GM12878 (cell line): ENCODE results near the gene RIPPLY1.

Experiments
- CTCF ChIP-seq, 3 experiments: IDR thresholded peaks in 2 of 3; conservative IDR thresholded peaks in 1 of 3; 2 replicates each; pipeline ENCODE4 v1.5.1; 2011; ENCODE audit warnings: low read depth in 3 of 3, low read length in 3 of 3, mild to moderate bottlenecking in 3 of 3, control low read depth in 2 of 3, moderate library complexity in 2 of 3, inconsistent platforms in 1 of 3, mixed read lengths in 1 of 3; ENCODE audit not compliant: control insufficient read depth in 2 of 3, insufficient read depth in 1 of 3; ENCODE audit errors: extremely low read depth in 1 of 3
- EP300 ChIP-seq, 2 experiments: fragments of 150-350 bp in 1 of 2; IDR thresholded peaks; 2 replicates each; pipeline ENCODE4 v1.6.1; 2011 to 2012; ENCODE audit warnings: low read depth in 2 of 2, low read length in 2 of 2, borderline replicate concordance in 1 of 2, improper control_type of control experiment in 1 of 2, inconsistent platforms in 1 of 2; ENCODE audit not compliant: control insufficient read depth in 1 of 2
- FOXK2 ChIP-seq: fragments of 450-650 bp; IDR thresholded peaks from 2 replicates; pipeline ENCODE4 v1.6.1; 2017; ENCODE audit warnings: mild to moderate bottlenecking, moderate library complexity
- HDAC2 ChIP-seq: fragments of 200-600 bp; sonication (generic); IDR thresholded peaks from 2 replicates; pipeline ENCODE4 v1.6.1; 2017
- PAX5 ChIP-seq: IDR thresholded peaks from 2 replicates; pipeline ENCODE4 v1.6.1; 2011; ENCODE audit warnings: low read depth, low read length, borderline replicate concordance
- POLR2A ChIP-seq: IDR thresholded peaks from 2 replicates; pipeline ENCODE4 v1.6.1; 2011; ENCODE audit warnings: low read depth, mild to moderate bottlenecking, low read length
- POLR2AphosphoS5 ChIP-seq: IDR thresholded peaks from 2 replicates; pipeline ENCODE4 v1.6.1; 2011; ENCODE audit warnings: mild to moderate bottlenecking, low read length, inconsistent platforms
- TF ChIP-seq, protein P1 (sequence below): fragments of 450-650 bp; formaldehyde crosslinking; IDR thresholded peaks from 2 replicates; pipeline ENCODE4 v1.4.0; 2020; ENCODE audit warnings: mild to moderate bottlenecking, moderate library complexity

DNA sequence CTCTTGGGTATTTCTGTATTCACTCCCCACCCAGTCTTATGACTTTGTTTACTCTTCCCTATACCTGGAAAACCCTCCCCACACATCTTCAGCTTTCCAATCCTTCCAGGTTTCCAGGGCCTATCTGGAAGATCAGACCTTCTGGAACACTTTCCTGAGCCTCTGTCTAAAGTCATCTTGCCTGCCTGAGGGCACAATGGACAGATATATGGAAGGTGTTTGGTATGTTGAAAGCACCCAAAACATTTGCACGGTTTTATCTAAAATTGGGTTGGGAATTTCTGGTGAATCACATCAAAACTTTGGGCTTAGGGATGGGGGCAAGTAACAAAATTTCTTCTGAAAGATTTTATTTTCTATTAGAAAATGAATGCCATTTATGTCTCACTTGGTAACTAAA, 33.1 kb upstream of the RIPPLY1 start:
- no peak for TF ChIP-seq POLR2AphosphoS5
- no peak for TF ChIP-seq PAX5
- TF ChIP-seq CTCF (IDR thresholded peaks at IDR 0.05 in 2 of 3, conservative IDR thresholded peaks at IDR 0.05 in 1 of 3; ENCODE audit: control insufficient read depth in 2 of 3, extremely low read depth in 1 of 3, insufficient read depth in 1 of 3, low read depth in 3 of 3, low read length in 3 of 3): no peak
- TF ChIP-seq, protein P1, sequence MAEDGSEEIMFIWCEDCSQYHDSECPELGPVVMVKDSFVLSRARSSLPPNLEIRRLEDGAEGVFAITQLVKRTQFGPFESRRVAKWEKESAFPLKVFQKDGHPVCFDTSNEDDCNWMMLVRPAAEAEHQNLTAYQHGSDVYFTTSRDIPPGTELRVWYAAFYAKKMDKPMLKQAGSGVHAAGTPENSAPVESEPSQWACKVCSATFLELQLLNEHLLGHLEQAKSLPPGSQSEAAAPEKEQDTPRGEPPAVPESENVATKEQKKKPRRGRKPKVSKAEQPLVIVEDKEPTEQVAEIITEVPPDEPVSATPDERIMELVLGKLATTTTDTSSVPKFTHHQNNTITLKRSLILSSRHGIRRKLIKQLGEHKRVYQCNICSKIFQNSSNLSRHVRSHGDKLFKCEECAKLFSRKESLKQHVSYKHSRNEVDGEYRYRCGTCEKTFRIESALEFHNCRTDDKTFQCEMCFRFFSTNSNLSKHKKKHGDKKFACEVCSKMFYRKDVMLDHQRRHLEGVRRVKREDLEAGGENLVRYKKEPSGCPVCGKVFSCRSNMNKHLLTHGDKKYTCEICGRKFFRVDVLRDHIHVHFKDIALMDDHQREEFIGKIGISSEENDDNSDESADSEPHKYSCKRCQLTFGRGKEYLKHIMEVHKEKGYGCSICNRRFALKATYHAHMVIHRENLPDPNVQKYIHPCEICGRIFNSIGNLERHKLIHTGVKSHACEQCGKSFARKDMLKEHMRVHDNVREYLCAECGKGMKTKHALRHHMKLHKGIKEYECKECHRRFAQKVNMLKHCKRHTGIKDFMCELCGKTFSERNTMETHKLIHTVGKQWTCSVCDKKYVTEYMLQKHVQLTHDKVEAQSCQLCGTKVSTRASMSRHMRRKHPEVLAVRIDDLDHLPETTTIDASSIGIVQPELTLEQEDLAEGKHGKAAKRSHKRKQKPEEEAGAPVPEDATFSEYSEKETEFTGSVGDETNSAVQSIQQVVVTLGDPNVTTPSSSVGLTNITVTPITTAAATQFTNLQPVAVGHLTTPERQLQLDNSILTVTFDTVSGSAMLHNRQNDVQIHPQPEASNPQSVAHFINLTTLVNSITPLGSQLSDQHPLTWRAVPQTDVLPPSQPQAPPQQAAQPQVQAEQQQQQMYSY (CRISPR knock-in tag): no peak
- no peak for TF ChIP-seq FOXK2
- TF ChIP-seq POLR2A: no peak
- no peak for TF ChIP-seq HDAC2
- TF ChIP-seq EP300 (IDR thresholded peaks at IDR 0.05; ENCODE audit: borderline replicate concordance in 1 of 2, control insufficient read depth in 1 of 2, low read depth in 2 of 2, low read length in 2 of 2): no peak
